ENCODE results near the gene IL3.

IL3 gene

GRCh38 chr5:132060501-132061161, at the start of gene IL3:
TSS of gene IL3 (plus strand) at chr5:132060655. CDS start at chr5:132060707, 52 bp downstream.
- DNase-seq, result peak; percentile 3

GRCh38 chr5:132010989-132011621, 49.4 kb upstream of the IL3 start:
- no peak for DNase-seq

GRCh38 chr5:132011622-132012343, 48.7 kb upstream of the IL3 start, which contains the start of gene ACSL6:
TSS of gene ACSL6 (minus strand) at chr5:132011658. CDS start at chr5:132011553, 105 bp downstream.
- peak; percentile 58 for DNase-seq

- DNase-seq, result peak; percentile 13
Measured at GRCh38 chr5:132012371-132013005, 48.0 kb upstream of the IL3 start.

GRCh38 chr5:132013006-132013689, 47.3 kb upstream of the IL3 start:
- peak; percentile 1 for DNase-seq

- peak; percentile 0 for DNase-seq
Measured at GRCh38 chr5:132013711-132014110, 46.7 kb upstream of the IL3 start.

GRCh38 chr5:132016721-132017250, 43.7 kb upstream of the IL3 start:
- no peak for DNase-seq

- no peak for DNase-seq
Measured at GRCh38 chr5:132017316-132017715, 43.1 kb upstream of the IL3 start.

- DNase-seq, result no peak
Measured at GRCh38 chr5:132017738-132018625, 42.5 kb upstream of the IL3 start.

GRCh38 chr5:132019337-132019736, 41.1 kb upstream of the IL3 start:
- no peak for DNase-seq

- peak; percentile 81 for DNase-seq
Measured at GRCh38 chr5:132019857-132020555, 40.4 kb upstream of the IL3 start.

GRCh38 chr5:132020568-132021339, 39.7 kb upstream of the IL3 start:
- no peak for DNase-seq

GRCh38 chr5:132021654-132022053, 38.8 kb upstream of the IL3 start:
- no peak for DNase-seq

- peak; percentile 43 for DNase-seq
Measured at GRCh38 chr5:132022737-132023136, 37.7 kb upstream of the IL3 start.

GRCh38 chr5:132023258-132024116, 37.0 kb upstream of the IL3 start:
- DNase-seq, result no peak

GRCh38 chr5:132024117-132024435, 36.4 kb upstream of the IL3 start:
- DNase-seq, result no peak

- DNase-seq, result no peak
Measured at GRCh38 chr5:132024789-132025402, 35.6 kb upstream of the IL3 start.

- no peak for DNase-seq
Measured at GRCh38 chr5:132025403-132025971, 35.0 kb upstream of the IL3 start.
